H9 (cell line): ENCODE results near the gene HSD17B12. TPM values are rescaled to one million over a fixed set of nuclear protein-coding genes. Genes with fewer than 3 reads are reported as not detected.

Experiments
- DNase-seq: peaks from one replicate; pipeline ENCODE4 v3.0.0-alpha.2; 2017
- H2AFZ ChIP-seq: one replicate; pipeline ENCODE4 v1.6.1; 2013; ENCODE audit warnings: mild to moderate bottlenecking, low read length, control low read depth, moderate library complexity
- H2AK5ac ChIP-seq: 2 replicates; pipeline ENCODE4 v1.6.1; 2013; ENCODE audit warnings: low read length, control low read depth, mixed read lengths; ENCODE audit not compliant: insufficient read length
- H2BK120ac ChIP-seq: one replicate; pipeline ENCODE4 v1.6.1; 2013; ENCODE audit warnings: low read depth, mild to moderate bottlenecking, low read length, control low read depth, inconsistent platforms; ENCODE audit not compliant: poor library complexity, severe bottlenecking
- H2BK12ac ChIP-seq: 2 replicates; pipeline ENCODE4 v1.6.1; 2013; ENCODE audit warnings: low read length, control low read depth, mixed read lengths, low read depth; ENCODE audit not compliant: insufficient read length
- H2BK15ac ChIP-seq: 2 replicates; pipeline ENCODE4 v1.6.1; 2013; ENCODE audit warnings: low read depth, low read length, control low read depth
- H2BK20ac ChIP-seq: one replicate; pipeline ENCODE4 v1.6.1; 2013; ENCODE audit warnings: low read depth, mild to moderate bottlenecking, low read length, control low read depth, inconsistent platforms; ENCODE audit not compliant: poor library complexity, severe bottlenecking
- H2BK5ac ChIP-seq: 2 replicates; pipeline ENCODE4 v1.6.1; 2013; ENCODE audit warnings: low read length, control low read depth, mixed read lengths; ENCODE audit not compliant: insufficient read length
- H3K14ac ChIP-seq: 2 replicates; pipeline ENCODE4 v1.6.1; 2013; ENCODE audit warnings: low read length, control low read depth; ENCODE audit not compliant: insufficient read depth
- H3K18ac ChIP-seq: 2 replicates; pipeline ENCODE4 v1.6.1; 2013; ENCODE audit warnings: low read depth, mild to moderate bottlenecking, mixed read lengths, low read length, control low read depth; ENCODE audit not compliant: insufficient read length
- H3K23ac ChIP-seq: 2 replicates; pipeline ENCODE4 v1.6.1; 2013; ENCODE audit warnings: low read length, control low read depth, mixed read lengths, low read depth; ENCODE audit not compliant: insufficient read length
- H3K23me2 ChIP-seq: 2 replicates; pipeline ENCODE4 v1.6.1; 2013; ENCODE audit warnings: low read depth, mild to moderate bottlenecking, mixed read lengths, low read length, control low read depth; ENCODE audit not compliant: insufficient read length, poor library complexity, severe bottlenecking
- H3K27ac ChIP-seq: 2 replicates; pipeline ENCODE4 v1.5.1; 2013; ENCODE audit warnings: low read length, control low read depth, mixed read lengths, low read depth; ENCODE audit not compliant: insufficient read length
- H3K27me3 ChIP-seq: 2 replicates; pipeline ENCODE4 v1.6.1; 2013; ENCODE audit warnings: low read length, control low read depth, inconsistent platforms; ENCODE audit not compliant: insufficient read depth
- H3K4ac ChIP-seq: 2 replicates; pipeline ENCODE4 v1.6.1; 2013; ENCODE audit warnings: low read depth, mild to moderate bottlenecking, control low read depth, inconsistent platforms, low read length, moderate library complexity
- H3K4me1 ChIP-seq: 2 replicates; pipeline ENCODE4 v1.6.1; 2013; ENCODE audit warnings: low read length, control low read depth, inconsistent platforms; ENCODE audit not compliant: insufficient read depth
- H3K4me2 ChIP-seq: 2 replicates; pipeline ENCODE4 v1.6.1; 2013; ENCODE audit warnings: low read length, control low read depth, mixed read lengths; ENCODE audit not compliant: insufficient read length, insufficient read depth
- H3K56ac ChIP-seq: 2 replicates; pipeline ENCODE4 v1.6.1; 2013; ENCODE audit warnings: low read depth, mild to moderate bottlenecking, mixed read lengths, low read length, control low read depth; ENCODE audit not compliant: insufficient read length
- H3K79me1 ChIP-seq: 2 replicates; pipeline ENCODE4 v1.6.1; 2013; ENCODE audit warnings: low read depth, mild to moderate bottlenecking, moderate library complexity, low read length, control low read depth, inconsistent platforms; ENCODE audit not compliant: insufficient read depth, poor library complexity, severe bottlenecking
- H3K79me2 ChIP-seq: 2 replicates; pipeline ENCODE4 v1.6.1; 2013; ENCODE audit warnings: low read length, control low read depth, inconsistent platforms; ENCODE audit not compliant: insufficient read depth
- H3K9ac ChIP-seq: 2 replicates; pipeline ENCODE4 v1.6.1; 2013; ENCODE audit warnings: low read length, control low read depth, mixed read lengths; ENCODE audit not compliant: insufficient read length; ENCODE audit errors: extremely low read depth
- H3K9me3 ChIP-seq: one replicate; pipeline ENCODE4 v1.6.1; 2013; ENCODE audit warnings: low read depth, low read length, inconsistent platforms; ENCODE audit not compliant: control insufficient read depth
- H3T11ph ChIP-seq: one replicate; pipeline ENCODE4 v1.6.1; 2013; ENCODE audit warnings: mild to moderate bottlenecking, low read length, control low read depth, inconsistent platforms
- H4K20me1 ChIP-seq: one replicate; pipeline ENCODE4 v1.6.1; 2013; ENCODE audit not compliant: control insufficient read depth, insufficient read length, insufficient read depth
- H4K5ac ChIP-seq: 2 replicates; pipeline ENCODE4 v1.6.1; 2013; ENCODE audit warnings: low read depth, mild to moderate bottlenecking, mixed read lengths, low read length, control low read depth; ENCODE audit not compliant: insufficient read length
- H4K8ac ChIP-seq: replicated peaks from 2 replicates; pipeline ENCODE4 v1.6.1; 2013; ENCODE audit warnings: low read length, control low read depth, mixed read lengths, low read depth; ENCODE audit not compliant: insufficient read length
- H4K91ac ChIP-seq: 2 replicates; pipeline ENCODE4 v1.6.1; 2013; ENCODE audit warnings: low read depth, mild to moderate bottlenecking, moderate library complexity, mixed read lengths, low read length, control low read depth; ENCODE audit not compliant: insufficient read length
- H3K27ac Mint-ChIP-seq, 3 experiments: 2 replicates in 2 of 3; 3 replicates in 1 of 3; pipeline ENCODE4 v1.8.0; 2020 to 2021; ENCODE audit warnings: mixed read lengths in 3 of 3, mild to moderate bottlenecking in 1 of 3, moderate library complexity in 1 of 3
- H3K27me3 Mint-ChIP-seq: 2 replicates; pipeline ENCODE4 v1.8.0; 2021; ENCODE audit warnings: low read depth, mild to moderate bottlenecking, moderate library complexity, mixed read lengths
- H3K36me3 Mint-ChIP-seq, 3 experiments: 2 replicates in 2 of 3; 3 replicates in 1 of 3; pipeline ENCODE4 v1.8.0; 2020 to 2021; ENCODE audit warnings: low read depth in 3 of 3, mixed read lengths in 3 of 3; ENCODE audit not compliant: insufficient read depth in 1 of 3
- H3K4me1 Mint-ChIP-seq, 2 experiments: 2 replicates each; pipeline ENCODE4 v1.8.0; 2020; ENCODE audit warnings: mixed read lengths in 2 of 2
- H3K4me3 Mint-ChIP-seq, 2 experiments: 2 replicates in 1 of 2; 3 replicates in 1 of 2; pipeline ENCODE4 v1.8.0; 2020 to 2021; ENCODE audit warnings: mild to moderate bottlenecking in 2 of 2, mixed read lengths in 2 of 2, moderate library complexity in 1 of 2
- H3K9me3 Mint-ChIP-seq, 2 experiments: 2 replicates in 1 of 2; 3 replicates in 1 of 2; pipeline ENCODE4 v1.8.0; 2020; ENCODE audit warnings: mild to moderate bottlenecking in 2 of 2, mixed read lengths in 2 of 2, moderate library complexity in 1 of 2
- CTCF ChIP-seq: fragments of 200-600 bp; sonication (generic); conservative IDR thresholded peaks from 3 replicates; pipeline ENCODE4 v1.8.0; 2021; ENCODE audit warnings: antibody characterized with exemption, mild to moderate bottlenecking
- WGBS: extraction: QIAGEN DNeasy Blood & Tissue Kit; methylation state at CpG from one replicate; pipeline ENCODE4 v1.1.7; 2013; ENCODE audit warnings: missing lambda C conversion rate, low lambda C conversion rate, mixed read lengths; ENCODE audit not compliant: insufficient read length; ENCODE audit errors: extremely low coverage; 5-methylcytosine and 5-hydroxymethylcytosine counted together
- total RNA-seq: library from RNA; stranded (reverse); gene quantifications from 2 replicates; pipeline ENCODE4 v1.2.1, GENCODE V29; 2021

HSD17B12 gene
- total RNA-seq, 1 experiment from 2014 or later = 111 TPM

- Histone ChIP-seq H3K27ac (no peak overlapping the region), H3K18ac (no peak overlapping the region), H3K4me1 (no peaks in the 10 kb centered on the region), H3K79me1 (no peaks in the 10 kb centered on the region), H2AK5ac (no peak overlapping the region), H3K4ac (no peak overlapping the region), H2BK15ac (no peak overlapping the region), H3K79me2 (no peaks in the 10 kb centered on the region), H2BK5ac (no peak overlapping the region), H3K23ac (no peak overlapping the region), H3K14ac (no peak overlapping the region), H2AFZ (no peak overlapping the region), H4K91ac (no peak overlapping the region), H2BK12ac (no peak overlapping the region), H3K23me2 (no peaks in the 10 kb centered on the region), H3T11ph (no peak overlapping the region), H4K5ac (no peak overlapping the region), H4K20me1 (no peaks in the 10 kb centered on the region), H4K8ac (no peak overlapping the region), H3K27me3 (no peaks in the 10 kb centered on the region), H3K56ac (no peak overlapping the region), H2BK120ac (no peak overlapping the region), H3K4me2 (no peak overlapping the region), H2BK20ac (no peak overlapping the region), H3K9me3 (no peaks in the 10 kb centered on the region), H3K9ac (no peak overlapping the region)
- Mint-ChIP-seq H3K27me3 (no peaks in the 10 kb centered on the region), H3K4me3 (no peak overlapping the region), H3K27ac (no peak overlapping the region), H3K9me3 (no peaks in the 10 kb centered on the region), H3K36me3 (peaks cover 3 to 15% (median 5%) of the 10 kb centered on the region in 3 experiments; a peak in 6 of 7 replicates), H3K4me1 (peaks cover 0 to 7% of the 10 kb centered on the region in 2 experiments; a peak in 1 of 4 replicates)
- WGBS = no CpG with 5 or more reads among the region's 1 CpG
- TF ChIP-seq CTCF = no peak
- no peak for DNase-seq
Measured at GRCh38 chr11:43833657-43834073, 153.1 kb downstream of the HSD17B12 start.
